CD14-positive monocyte (primary cell): ENCODE data around the gene GATA5. TPM values are rescaled to one million over a fixed set of nuclear protein-coding genes. Genes with fewer than 3 reads are reported as not detected.

ENCODE experiments used
- DNase-seq, 3 donors: peaks; one replicate each; pipeline ENCODE4 v3.0.0-alpha.2; 2011 to 2022
- H2AFZ ChIP-seq: 2 replicates; pipeline ENCODE4 v1.6.0; 2012; ENCODE audit warnings: mild to moderate bottlenecking, low read depth, low read length, inconsistent platforms; ENCODE audit not compliant: insufficient read depth, poor library complexity, severe bottlenecking
- H3K27ac ChIP-seq, 2 donors: 1 replicate in 1 of 2; 2 replicates in 1 of 2; pipeline ENCODE4 v1.5.1; 2012 to 2013; ENCODE audit warnings: low read length in 2 of 2, control low read depth in 1 of 2, inconsistent platforms in 1 of 2, low read depth in 1 of 2, mild to moderate bottlenecking in 1 of 2
- H3K27me3 ChIP-seq, 2 donors: one replicate each; pipeline versions ENCODE4 v1.6.0 to v1.6.1; 2011 to 2013; ENCODE audit warnings: low read length in 2 of 2; ENCODE audit not compliant: control insufficient read depth in 2 of 2, insufficient read depth in 2 of 2
- H3K36me3 ChIP-seq, 2 donors: replicated peaks in 1 of 2; 1 replicate in 1 of 2; 2 replicates in 1 of 2; pipeline versions ENCODE4 v1.5.1 to v1.6.1; 2012 to 2013; ENCODE audit warnings: low read length in 2 of 2, control low read depth in 1 of 2, inconsistent platforms in 1 of 2, mild to moderate bottlenecking in 1 of 2; ENCODE audit not compliant: insufficient read depth in 2 of 2, control insufficient read depth in 1 of 2
- H3K4me1 ChIP-seq, 2 donors: 1 replicate in 1 of 2; 2 replicates in 1 of 2; pipeline versions ENCODE4 v1.5.1 to v1.6.1; 2012 to 2013; ENCODE audit warnings: low read length in 2 of 2, control low read depth in 1 of 2, inconsistent platforms in 1 of 2, mild to moderate bottlenecking in 1 of 2, moderate library complexity in 1 of 2; ENCODE audit not compliant: insufficient read depth in 2 of 2, control insufficient read depth in 1 of 2
- H3K4me2 ChIP-seq: replicated peaks from 2 replicates; pipeline ENCODE3; 2012; ENCODE audit warnings: low read length, moderate library complexity, mild to moderate bottlenecking; ENCODE audit not compliant: poor library complexity, severe bottlenecking; ENCODE audit errors: extremely low read depth
- H3K4me3 ChIP-seq, 3 experiments: fragments of 200-600 bp in 1 of 3; sonication (generic) in 1 of 3; replicated peaks in 1 of 3; 1 replicate in 2 of 3; 2 replicates in 1 of 3; pipeline ENCODE4 v1.5.1; 2011 to 2013; ENCODE audit warnings: low read length in 3 of 3, mild to moderate bottlenecking in 3 of 3, control low read depth in 2 of 3, low read depth in 2 of 3, inconsistent platforms in 1 of 3, moderate library complexity in 1 of 3
- H3K79me2 ChIP-seq: 2 replicates; pipeline ENCODE4 v1.6.0; 2012; ENCODE audit warnings: mild to moderate bottlenecking, control low read depth, inconsistent platforms, low read length, moderate library complexity; ENCODE audit not compliant: insufficient read depth
- H3K9ac ChIP-seq: 2 replicates; pipeline ENCODE4 v1.6.0; 2017; ENCODE audit warnings: low read length, mild to moderate bottlenecking; ENCODE audit not compliant: insufficient read depth, poor library complexity, severe bottlenecking
- H3K9me3 ChIP-seq, 2 donors: replicated peaks in 1 of 2; 1 replicate in 1 of 2; 2 replicates in 1 of 2; pipeline versions ENCODE4 v1.5.1 to v1.6.1; 2012 to 2013; ENCODE audit warnings: low read length in 2 of 2, control low read depth in 1 of 2; ENCODE audit not compliant: control insufficient read depth in 1 of 2, insufficient read depth in 1 of 2
- H4K20me1 ChIP-seq: 2 replicates; pipeline ENCODE4 v1.6.0; 2012; ENCODE audit warnings: mild to moderate bottlenecking, low read length, control low read depth, moderate library complexity; ENCODE audit not compliant: insufficient read depth
- H3K27ac Mint-ChIP-seq, 7 donors: one replicate each; pipeline ENCODE4 v1.8.0; 2020; ENCODE audit warnings: mild to moderate bottlenecking in 7 of 7, mixed read lengths in 7 of 7, moderate library complexity in 6 of 7, inconsistent platforms in 2 of 7
- H3K27me3 Mint-ChIP-seq, 3 donors: one replicate each; pipeline ENCODE4 v1.8.0; 2021 to 2022; ENCODE audit warnings: low read depth in 3 of 3, mild to moderate bottlenecking in 3 of 3, mixed read lengths in 3 of 3, moderate library complexity in 3 of 3, inconsistent platforms in 1 of 3
- H3K36me3 Mint-ChIP-seq, 2 donors: one replicate each; pipeline ENCODE4 v1.8.0; 2020; ENCODE audit warnings: mixed read lengths in 2 of 2, inconsistent platforms in 1 of 2, mild to moderate bottlenecking in 1 of 2
- H3K4me1 Mint-ChIP-seq: one replicate; pipeline ENCODE4 v1.8.0; 2020; ENCODE audit warnings: mild to moderate bottlenecking, mixed read lengths
- H3K4me3 Mint-ChIP-seq, 2 donors: one replicate each; pipeline ENCODE4 v1.8.0; 2020; ENCODE audit warnings: mild to moderate bottlenecking in 2 of 2, mixed read lengths in 2 of 2, moderate library complexity in 1 of 2
- H3K9me3 Mint-ChIP-seq, 7 donors: one replicate each; pipeline ENCODE4 v1.8.0; 2020 to 2022; ENCODE audit warnings: mixed read lengths in 7 of 7, mild to moderate bottlenecking in 6 of 7, moderate library complexity in 6 of 7, inconsistent platforms in 2 of 7
- CTCF ChIP-seq: fragments of 200-600 bp; IDR thresholded peaks from one replicate; pipeline ENCODE4 v1.8.0; 2022; ENCODE audit warnings: antibody characterized with exemption, mild to moderate bottlenecking
- WGBS: methylation state at CpG from one replicate; pipeline ENCODE4 v1.1.5; 2013; ENCODE audit warnings: missing lambda C conversion rate; ENCODE audit not compliant: insufficient coverage; 5-methylcytosine and 5-hydroxymethylcytosine counted together
- intact Hi-C, 2 donors: fragments of 100-400 bp; cut with micrococcal nuclease; formaldehyde crosslinking; loops; one replicate each; pipeline versions ENCODE4 v1.15.0 to v1.15.1; 2023
- polyA plus RNA-seq, 3 donors: library from polyadenylated mRNA; depleted of rRNA in 1 of 3; unstranded in 2 of 3; stranded (reverse) in 1 of 3; fragments of 300-500 nt in 2 of 3; fragments of >200 nt in 1 of 3; fragmentation: Illumina TruSeq in 2 of 3; gene quantifications; 1 replicate in 2 of 3; 2 replicates in 1 of 3; pipeline ENCODE4 v1.2.3, GENCODE V29; 2012 to 2021

GATA5 gene
- polyA plus RNA-seq, 3 donors = not detected

DNA sequence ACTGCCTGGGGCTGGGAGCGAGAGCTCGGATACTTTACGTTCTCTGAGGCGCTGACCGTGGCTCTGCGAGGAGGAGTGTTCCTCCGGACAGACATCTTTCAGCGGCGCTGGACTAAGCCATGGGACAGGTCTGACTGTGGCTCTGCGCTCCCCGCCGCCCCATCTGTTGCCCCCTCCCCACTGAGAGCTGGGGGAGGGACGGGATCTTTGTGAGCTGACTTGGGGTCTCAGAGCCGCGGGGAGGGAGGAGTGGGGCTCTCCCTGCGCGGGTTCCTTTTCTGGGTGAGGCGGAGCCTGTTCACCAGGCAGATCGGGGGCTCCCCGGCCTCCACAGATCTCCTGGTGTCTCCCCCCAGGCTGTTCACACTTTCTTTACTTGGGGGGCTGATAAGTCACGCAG is 11.3 kb upstream of the GATA5 start:
- Mint-ChIP-seq H3K36me3 (no peaks in the 10 kb centered on the region), H3K4me3 (peak overlapping the region in 1 of 2 donors; percentile 39), H3K4me1 (peaks cover 7% of the 10 kb centered on the region), H3K27me3 (peaks cover 58 to 76% (median 67%) of the 10 kb centered on the region in 3 donors), H3K27ac (no peak overlapping the region), H3K9me3 (peaks cover 0 to 3% (median 0%) of the 10 kb centered on the region in 7 donors)
- H3K79me2 ChIP-seq = no peaks in the 10 kb centered on the region
- no peaks in the 10 kb centered on the region for H3K4me1 ChIP-seq
- intact Hi-C loops = no loop called here
- no peak overlapping the region for H3K4me3 ChIP-seq
- H3K27me3 ChIP-seq = peaks cover 7 to 50% of the 10 kb centered on the region in 2 donors
- WGBS = 63% methylated on average over 14 of the region's 21 CpGs
- no peak for TF ChIP-seq CTCF
- no peaks in the 10 kb centered on the region for H4K20me1 ChIP-seq
- H3K4me2 ChIP-seq = no peak overlapping the region
- DNase-seq = no peak
- no peaks in the 10 kb centered on the region for H3K9me3 ChIP-seq
- H3K27ac ChIP-seq = no peak overlapping the region
- no peak overlapping the region for H2AFZ ChIP-seq
- H3K9ac ChIP-seq = no peak overlapping the region
- no peaks in the 10 kb centered on the region for H3K36me3 ChIP-seq

DNA sequence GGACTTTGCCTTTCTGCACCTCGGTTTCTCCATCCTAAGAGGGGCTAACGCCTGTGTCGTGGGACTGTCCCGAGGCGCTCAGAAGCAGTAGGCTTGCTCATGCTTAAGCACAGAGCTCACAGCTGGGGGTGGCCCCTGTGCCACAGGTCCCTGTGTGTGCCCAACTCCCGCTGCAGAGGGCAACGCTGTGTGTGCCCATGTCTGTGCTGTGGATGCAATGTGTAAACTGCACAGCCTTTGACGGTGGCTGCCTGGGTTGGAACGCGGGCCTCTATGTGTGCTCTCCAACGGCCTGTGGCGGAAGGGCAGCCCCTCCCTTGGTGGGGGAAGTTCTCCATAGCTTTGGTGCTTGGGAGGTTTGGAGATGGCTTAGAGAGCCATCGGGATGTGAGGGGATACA is 10.7 kb upstream of the GATA5 start:
- H4K20me1 ChIP-seq = no peaks in the 10 kb centered on the region
- no peaks in the 10 kb centered on the region for H3K9me3 ChIP-seq
- no peak overlapping the region for H3K4me3 ChIP-seq
- H3K79me2 ChIP-seq = no peaks in the 10 kb centered on the region
- H3K27me3 Mint-ChIP-seq = peaks cover 63 to 81% (median 73%) of the 10 kb centered on the region in 3 donors
- H3K36me3 Mint-ChIP-seq = no peaks in the 10 kb centered on the region
- no peak for DNase-seq
- H2AFZ ChIP-seq = no peak overlapping the region
- H3K4me3 Mint-ChIP-seq = peak overlapping the region in 1 of 2 donors; percentile 39
- no peaks in the 10 kb centered on the region for H3K4me1 ChIP-seq
- no peak overlapping the region for H3K27ac Mint-ChIP-seq
- H3K36me3 ChIP-seq = no peaks in the 10 kb centered on the region
- peaks cover 8% of the 10 kb centered on the region for H3K4me1 Mint-ChIP-seq
- no peak overlapping the region for H3K9ac ChIP-seq
- H3K9me3 Mint-ChIP-seq = peaks cover 0 to 3% (median 0%) of the 10 kb centered on the region in 7 donors
- WGBS = 75% methylated on average over 11 of the region's 13 CpGs
- no peak overlapping the region for H3K27ac ChIP-seq
- intact Hi-C loops = no loop called here
- peaks cover 7 to 56% of the 10 kb centered on the region in 2 donors for H3K27me3 ChIP-seq
- H3K4me2 ChIP-seq = no peak overlapping the region
- no peak for TF ChIP-seq CTCF
